NCI-H526 (cell line): ENCODE measurements around the gene AREG.
"Not testable (repeated sequence)": the region's sequence is repeated elsewhere in the genome, so short reads cannot be mapped to it uniquely, and the experiment has no call there.

Experiments used
- DNase-seq, 2 experiments: peaks; one replicate each; lab custom pipeline; 2025; lab: John Stamatoyannopoulos, UW

The AREG gene, protein sequence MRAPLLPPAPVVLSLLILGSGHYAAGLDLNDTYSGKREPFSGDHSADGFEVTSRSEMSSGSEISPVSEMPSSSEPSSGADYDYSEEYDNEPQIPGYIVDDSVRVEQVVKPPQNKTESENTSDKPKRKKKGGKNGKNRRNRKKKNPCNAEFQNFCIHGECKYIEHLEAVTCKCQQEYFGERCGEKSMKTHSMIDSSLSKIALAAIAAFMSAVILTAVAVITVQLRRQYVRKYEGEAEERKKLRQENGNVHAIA

DNA sequence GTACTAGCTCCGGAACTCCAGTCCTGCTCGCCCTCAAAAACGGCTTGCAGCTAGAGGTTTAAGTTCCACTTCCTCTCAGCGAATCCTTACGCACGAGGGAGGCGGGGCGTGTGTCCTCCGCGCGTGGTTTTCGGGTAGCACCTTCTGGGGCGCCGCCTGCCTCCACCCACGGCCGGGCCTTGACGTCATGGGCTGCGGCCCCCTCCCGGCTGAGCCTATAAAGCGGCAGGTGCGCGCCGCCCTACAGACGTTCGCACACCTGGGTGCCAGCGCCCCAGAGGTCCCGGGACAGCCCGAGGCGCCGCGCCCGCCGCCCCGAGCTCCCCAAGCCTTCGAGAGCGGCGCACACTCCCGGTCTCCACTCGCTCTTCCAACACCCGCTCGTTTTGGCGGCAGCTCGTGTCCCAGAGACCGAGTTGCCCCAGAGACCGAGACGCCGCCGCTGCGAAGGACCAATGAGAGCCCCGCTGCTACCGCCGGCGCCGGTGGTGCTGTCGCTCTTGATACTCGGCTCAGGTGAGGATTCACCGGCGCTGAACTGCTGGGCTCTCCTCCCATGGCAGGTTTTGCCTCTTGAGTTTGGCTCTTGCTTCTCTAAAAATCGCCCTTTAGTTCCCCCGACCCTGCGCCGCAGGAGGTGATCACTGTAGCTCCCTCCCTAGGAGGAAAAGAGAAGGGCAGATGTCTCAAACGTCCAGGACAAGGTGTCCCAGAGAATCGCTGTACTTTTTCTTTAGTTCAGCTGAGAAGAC, at the start of gene AREG:
Gene AREG, plus strand, starts transcription at position 246 of the 752 bp plus-strand sequence. Its CDS starts 210 bp downstream, at position 456.
- peak; percentile 46 to 76 for DNase-seq

DNA sequence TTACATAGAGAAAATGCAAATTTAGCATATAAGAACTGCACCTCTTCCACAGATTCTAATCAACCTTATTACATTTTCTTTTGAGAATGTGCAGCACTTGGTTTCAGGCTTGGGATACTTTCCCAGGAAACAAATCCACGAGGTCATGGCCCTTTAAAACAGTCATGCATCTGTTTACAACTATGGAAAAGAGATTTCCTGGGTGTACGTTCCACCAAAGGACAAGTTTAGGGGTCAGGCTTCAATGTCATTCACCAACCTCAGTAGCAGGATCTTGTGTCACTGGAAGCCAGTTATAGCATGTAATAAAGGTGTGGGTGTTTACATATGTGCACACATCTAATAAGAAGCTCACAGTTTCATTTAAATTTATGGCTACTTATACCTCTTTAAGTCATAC, 49.3 kb upstream of the AREG start:
- DNase-seq, result no peak

DNA sequence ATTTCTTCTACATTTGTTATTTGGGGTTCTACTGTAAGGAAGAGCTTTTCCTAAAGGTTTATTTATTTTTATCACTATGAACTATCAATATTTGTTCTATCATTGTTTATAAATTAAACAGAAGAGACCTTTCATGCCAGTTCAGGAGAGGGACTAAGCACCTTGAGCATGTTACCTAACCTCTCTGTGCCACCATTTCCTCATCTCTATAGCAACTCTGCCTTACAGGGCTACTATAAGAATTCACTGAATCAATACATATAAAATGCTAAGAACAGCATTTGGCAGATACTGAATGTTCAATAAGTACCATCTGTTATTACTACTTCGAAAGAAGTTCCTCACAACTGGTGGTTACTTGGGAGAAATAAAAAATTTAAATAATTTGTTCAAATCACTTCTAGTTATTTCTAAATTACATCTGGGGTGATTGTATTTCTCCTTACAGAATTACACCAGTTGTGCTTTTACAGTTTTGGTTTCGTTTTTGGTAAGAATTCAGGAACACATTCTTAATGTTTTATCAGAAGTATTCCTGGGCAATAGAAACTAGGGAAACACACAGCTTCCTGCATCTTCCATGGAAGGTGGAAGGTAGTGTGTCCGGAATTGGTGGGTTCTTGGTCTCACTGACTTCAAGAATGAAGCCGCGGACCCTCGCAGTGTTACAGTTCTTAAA, 47.0 kb upstream of the AREG start:
- no peak for DNase-seq

DNA sequence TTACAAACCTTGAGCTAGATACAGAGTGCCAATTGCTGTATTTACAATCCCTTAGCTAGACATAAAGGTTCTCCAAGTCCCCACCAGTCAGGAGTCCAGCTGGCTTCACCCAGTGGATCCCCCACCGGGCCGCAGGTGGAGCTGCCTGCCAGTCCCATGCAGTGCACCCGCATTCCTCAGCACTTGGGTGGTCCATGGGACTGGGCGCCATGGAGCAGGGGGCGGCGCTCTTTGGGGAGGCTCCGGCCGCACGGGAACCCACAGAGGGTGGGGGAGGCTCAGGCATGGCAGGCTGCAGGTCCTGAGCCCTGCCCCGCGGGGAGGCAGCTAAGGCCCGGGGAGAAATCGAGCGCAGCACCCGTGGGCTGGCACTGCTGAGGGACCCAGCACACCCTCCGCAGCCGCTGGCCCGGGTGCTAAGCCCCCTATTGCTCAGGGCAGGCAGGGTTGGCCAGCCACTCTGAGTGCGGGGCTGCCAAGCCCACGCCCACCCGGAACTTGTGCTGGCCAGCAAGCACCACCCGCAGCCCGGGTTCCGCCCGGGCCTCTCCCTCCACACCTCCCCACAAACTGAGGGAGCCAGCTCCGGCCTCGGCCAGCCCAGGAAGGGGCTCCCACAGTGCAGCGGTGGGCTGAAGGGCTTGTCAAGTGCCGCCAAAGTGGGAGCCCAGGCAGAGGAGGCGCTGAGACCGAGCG, 45.9 kb upstream of the AREG start:
- DNase-seq, result not testable (repeated sequence)

DNA sequence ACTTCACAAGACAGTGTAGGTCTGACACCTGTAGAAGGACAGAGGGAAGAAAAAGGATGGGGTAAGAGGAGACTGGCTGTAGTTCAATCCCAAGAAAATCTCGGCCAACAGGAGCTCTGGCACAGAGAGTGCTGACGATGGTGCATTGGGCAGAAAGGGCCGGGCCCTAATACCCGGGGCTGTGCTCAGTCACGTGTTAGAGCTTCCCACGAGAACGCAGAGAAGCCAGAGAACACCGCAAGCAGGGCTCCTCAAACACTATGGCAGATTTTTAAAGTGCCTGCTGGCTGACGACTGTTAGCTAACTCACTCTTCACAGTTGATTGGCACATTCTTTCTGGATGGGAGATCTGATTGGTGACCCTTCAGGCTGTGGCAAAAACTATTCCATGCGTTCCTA, 44.5 kb upstream of the AREG start:
- no peak for DNase-seq

DNA sequence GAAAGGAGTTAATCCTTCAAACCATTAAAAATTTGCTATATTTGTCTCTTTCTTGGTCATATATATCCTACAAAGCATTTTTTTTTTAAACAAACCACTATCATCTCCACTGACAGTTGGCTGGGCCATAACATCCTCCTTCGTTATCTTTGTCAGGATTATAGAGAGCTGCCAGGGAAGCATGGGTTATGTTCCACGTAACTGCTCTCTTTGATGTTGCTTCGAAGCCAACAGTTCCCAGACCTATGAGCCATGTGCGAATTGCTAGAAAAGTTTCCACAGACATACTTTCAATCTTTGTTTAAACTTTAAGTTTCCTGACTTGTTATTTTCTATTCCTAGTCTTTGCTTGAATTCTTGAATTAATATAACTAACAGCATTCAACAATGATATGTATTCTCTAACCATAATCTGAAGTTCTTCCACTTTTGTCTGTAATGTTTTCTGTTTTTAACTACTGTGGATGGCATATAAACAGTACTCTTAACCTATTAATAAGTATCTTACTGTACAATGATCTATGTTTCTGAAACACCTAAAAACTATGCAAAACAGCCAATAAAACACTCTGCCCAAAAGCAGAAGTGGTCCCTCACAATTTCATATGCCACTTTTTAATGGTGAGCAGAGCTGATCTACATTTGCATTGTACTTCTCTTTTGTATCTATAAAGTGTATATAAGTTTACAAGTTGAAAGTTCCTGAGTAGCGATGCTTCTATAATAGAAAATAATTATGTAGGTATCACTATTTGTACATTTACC, 42.1 kb upstream of the AREG start:
- DNase-seq, result no peak

DNA sequence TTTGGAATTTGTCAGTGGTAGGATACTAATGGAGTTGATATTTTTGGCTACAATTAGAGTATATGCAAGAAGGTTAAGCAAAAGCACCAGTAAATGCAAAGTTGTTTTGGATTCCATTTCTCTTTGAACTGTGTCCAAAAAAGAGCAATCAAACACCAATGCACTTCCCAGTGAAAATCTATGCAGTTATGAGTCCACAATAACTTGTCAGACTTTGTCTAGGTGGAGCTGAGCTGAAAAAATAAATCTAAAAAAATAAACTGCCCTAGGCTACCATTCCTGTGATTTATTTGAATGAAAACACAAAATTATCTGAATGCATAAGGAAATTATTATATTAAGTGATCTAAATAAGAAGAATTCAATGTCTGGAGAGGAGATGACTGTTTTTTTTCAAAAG, 37.0 kb upstream of the AREG start:
- DNase-seq, result no peak

DNA sequence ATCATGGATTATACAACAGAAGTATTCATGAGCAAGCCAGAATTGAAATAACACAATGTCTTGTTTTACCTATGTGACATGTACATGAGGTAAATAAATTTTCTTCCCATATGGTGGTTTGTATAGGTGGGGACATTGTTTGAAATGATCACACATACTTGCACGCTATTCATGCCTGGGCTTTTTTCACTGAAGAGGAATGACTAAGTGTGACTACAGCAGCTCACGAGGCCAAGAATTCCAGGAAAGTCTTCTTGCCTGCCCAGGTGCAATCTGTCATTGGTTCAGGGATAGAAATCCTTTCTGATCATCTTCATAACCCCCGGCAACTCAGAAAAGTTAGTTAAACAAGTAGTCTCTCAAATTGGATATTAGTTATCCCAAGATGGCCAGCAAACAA, 36.3 kb upstream of the AREG start:
- DNase-seq, result no peak

DNA sequence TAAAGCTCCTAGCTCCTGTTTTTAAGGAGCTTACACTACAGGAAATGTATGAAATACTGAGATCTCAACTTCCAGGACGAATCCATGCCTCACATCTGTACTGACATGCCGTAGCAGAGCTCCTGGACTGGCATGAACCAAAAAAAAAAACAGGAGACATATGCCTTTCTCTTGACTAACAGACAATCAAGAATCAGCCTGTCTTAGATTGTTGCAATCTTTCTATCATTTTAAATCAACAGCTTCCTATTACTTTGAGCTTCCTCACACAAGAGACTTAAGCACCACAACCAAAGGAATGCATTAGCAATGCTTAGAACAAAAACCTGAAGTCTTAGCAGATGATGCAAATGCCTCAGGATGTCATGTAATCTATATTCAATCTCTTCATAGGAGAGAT, 34.7 kb upstream of the AREG start:
- DNase-seq, result no peak

DNA sequence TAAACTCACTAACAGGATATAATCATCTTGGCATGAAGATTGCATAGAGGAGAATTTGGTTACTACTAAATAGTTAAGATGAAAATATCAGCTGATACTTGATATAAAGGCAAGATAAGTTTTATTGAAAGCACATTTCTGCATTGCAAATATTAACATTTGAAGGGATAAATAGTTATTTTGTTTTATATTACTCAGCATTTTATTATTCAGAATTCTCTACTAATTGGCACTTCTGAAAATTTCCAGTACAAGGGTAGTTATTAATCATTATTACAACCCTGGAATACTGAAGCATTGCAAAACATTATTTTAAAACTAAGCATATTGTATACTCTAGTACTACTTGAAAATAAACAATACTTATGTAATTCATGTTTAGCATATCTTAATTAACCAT, 32.7 kb upstream of the AREG start:
- DNase-seq, result no peak

DNA sequence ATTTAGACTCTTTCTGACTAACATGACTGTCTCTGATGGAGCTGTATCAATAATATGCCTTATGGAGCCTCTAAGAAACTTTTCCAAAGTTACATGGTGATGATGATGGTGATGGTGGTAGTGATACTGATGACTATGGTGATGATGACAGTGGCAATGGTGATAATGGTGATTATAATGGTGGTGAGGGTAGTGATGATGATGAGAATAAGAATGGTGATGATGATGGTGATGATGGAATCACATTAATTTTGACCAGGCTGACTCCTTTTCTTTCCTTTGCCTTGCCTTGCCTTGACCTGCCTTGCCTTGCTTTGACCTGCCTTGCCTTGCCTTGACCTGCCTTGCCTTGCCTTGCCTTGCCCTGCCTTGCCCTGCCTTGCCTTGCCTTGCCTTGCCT, 31.7 kb upstream of the AREG start:
- no peak for DNase-seq

DNA sequence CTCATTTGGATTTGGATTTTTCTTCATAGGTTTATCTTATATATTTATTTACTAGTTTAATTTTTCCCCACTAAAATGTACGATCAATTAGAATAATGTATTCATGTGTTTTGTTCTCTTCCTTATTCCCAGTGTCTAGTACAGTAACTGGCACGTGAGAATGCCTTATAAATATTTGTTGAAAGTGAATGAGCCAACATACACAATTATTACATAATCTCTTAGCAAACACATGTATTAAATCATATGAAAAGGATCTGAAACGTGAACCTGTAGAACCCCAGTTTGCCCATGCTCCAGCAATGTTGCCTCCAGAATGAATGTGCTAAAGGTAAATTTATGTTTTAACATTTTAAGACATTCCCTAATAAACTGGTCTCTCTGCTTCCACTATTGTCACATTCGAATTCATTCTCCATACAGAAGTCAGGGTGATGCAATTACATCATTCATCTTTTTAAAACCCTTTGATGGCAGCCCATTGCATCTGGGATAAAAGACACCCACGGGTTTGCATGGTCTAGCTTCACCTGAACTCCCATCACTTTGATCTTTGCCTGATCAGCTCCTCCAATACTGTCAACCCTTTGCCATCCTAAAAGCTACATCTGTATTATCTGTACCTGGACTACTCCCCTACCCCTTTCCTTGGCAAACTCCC, 30.7 kb upstream of the AREG start:
- DNase-seq, result no peak

DNA sequence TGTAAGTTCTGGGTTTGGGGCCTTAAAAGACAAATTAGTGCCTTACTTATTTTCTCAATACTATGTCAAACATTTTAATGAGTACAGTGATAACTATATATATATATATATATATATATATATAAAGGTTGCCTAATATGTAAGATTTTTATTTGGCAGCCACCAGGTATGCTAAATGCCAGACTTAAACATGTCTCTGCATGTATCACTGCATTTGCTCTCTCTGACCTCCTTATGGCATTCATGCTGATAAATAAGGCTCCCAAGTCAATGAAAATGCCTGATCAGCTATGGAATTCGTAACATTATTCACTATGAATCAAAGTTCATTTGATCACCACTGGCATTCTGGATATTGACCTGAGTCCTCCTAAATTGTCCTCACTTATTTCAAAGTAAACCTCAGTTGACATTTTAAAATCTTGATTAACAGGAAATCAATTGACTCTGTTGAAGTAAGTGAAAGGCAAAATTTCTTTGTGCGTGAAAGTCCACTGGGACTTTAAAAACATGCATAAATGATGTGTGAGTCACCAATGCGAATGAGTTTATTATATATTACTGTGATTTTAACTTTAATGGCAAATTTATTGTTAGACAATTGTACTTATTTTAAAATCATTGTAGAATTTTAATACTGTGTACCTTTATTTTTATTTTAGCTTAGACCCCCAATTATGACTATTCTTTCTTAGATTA, 29.2 kb upstream of the AREG start:
- DNase-seq, result no peak

DNA sequence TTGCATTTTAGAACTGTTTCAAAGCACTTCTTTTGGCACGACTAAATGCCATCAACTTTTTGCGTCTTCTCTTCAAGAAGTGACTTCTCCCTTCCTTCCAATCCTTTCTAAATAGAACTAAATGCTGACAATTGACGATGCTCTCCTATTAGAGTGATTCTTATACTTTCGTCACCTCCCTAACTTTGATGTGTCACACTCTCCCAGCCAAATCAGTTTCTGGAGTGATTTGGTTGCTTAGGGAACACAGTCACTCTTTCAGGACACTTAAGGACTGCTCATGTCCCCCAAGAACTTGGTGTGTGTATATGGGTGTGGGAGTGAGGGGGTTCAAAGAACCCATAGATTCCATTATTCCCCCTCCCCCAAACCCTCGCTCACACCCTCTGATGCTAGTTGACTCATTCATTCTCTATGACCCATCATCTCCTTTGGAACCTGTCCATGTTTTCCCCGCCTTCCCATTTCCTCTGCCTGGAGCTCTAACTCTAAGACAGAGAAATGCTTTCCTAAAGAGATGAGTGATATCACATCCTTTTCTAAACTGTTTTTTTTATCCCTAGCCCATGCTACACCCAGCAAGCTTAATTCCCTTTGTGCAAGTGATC, 26.8 kb upstream of the AREG start:
- DNase-seq, result no peak

DNA sequence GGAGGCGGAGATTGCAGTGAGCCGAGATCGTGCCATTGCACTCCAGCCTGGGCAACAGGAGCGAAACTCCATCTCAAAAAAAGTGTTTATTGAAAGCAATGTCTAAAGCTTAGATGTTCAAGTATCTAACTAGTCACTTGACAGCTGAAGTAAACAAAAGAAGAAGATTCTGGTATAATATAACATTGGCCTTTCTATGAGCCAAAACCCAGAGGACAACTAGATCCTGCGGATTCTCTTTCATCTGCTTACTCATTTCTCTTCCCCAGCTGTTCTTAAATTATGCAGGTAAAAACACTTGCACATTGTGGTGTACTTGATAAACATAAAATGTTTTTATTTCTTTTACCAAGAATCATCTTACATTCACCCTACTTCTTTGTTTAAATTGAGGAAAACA, 24.1 kb upstream of the AREG start:
- no peak for DNase-seq

DNA sequence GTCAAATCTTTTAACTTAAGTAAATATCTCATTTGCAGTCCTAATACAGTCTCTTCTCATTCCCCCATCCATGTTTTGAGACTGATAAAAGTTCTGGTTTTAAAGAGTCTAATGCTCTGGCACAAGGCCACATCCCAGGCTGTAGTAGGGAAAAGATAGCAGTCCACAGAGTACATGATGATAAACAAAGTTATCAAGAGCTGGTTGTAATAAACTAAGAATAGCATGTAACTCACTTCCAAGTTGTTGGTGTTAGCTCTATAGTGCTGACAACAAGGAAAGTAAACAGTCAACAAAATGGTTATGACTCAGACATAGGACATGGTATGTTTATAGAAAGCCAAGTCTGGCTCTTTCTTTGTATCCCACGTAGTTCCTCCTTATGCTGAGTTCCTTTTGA, 21.8 kb upstream of the AREG start:
- DNase-seq, result no peak

DNA sequence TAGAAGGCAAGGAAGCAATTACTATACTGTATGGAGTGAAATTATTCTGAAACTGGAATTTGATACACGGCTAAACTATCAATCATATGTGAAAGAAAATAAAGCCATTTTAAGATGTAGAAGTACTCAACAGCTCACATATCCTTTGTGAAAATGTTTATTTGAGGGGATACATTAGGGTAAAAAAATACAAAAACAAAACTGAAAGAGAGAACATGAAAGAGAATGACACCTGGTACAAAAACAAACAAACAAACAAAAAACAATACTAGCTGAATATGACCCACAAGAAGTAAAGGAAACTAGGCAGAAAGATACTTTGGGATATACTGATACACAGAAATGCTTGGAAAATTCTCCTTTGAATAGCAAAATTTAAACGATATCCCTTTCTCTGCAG, 20.8 kb upstream of the AREG start:
- no peak for DNase-seq

DNA sequence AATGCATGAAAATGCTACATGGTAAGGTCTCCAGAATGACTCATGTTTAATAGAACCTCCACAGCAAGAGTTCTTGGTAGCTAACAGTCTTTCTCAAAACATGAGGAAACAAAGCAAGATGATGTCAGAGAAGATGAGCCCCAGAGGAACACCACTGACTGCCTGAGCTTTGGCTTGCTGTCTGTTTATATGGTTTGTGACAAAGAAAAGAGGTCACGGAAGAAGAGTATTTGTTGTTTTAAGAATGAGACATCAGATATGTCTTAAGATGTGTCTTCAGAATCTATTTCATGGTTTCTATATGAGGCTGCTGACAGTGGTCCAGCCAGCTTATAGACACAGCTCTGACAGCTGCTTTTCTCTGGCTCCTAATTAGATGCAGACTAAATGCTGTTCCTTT, 18.8 kb upstream of the AREG start:
- no peak for DNase-seq

DNA sequence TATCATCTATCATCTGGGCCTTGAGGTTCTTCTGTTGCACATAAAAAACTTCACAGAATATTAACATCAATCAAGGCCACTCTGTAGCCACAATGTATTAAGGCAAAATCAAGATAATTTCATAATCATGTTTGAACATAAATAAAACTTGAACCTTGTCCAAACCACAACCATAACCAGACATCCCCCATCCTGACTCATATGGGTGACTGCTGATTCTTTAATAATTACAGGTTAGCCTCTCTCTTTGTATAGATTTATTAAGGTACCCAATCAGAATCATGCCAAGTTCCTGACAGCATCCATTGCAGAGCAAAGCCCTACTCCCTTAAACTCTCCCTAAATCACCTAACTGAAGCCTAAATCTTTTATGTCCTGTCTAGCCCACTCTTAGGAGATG, 16.7 kb upstream of the AREG start:
- no peak for DNase-seq

DNA sequence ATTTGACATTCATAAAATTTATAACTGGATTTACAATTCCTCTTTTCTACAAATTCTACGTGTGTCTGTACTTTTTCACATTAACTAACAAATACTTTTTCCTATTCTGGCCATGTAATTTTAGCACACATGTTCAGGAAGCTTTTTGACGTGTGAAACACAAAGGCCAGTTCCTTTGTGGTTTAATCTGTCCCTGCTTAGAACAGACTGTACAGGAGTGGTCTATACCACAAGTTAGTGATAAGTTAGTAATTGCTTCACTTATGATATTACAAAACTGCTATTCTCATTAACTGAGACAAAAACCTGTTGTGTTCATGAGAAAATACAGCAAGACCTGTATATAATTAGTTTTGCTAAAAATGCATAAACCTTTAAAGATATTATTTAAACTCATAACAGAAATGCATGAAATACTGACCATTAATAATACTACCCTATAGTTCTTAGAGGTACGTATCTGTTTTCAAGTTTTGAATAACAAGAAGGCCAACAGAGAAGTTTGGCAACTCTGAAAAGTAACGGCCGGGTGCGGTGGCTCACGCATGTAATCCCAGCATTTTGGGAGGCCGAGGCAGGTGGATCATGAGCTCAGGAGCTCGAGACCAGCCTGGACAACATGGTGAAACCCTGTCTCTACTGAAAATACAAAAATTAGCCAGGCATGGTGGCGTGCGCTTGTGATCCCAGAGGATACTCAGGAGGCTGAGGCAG, 13.7 kb upstream of the AREG start:
- no peak for DNase-seq
